ENCODE data around the gene MSN.

DNA sequence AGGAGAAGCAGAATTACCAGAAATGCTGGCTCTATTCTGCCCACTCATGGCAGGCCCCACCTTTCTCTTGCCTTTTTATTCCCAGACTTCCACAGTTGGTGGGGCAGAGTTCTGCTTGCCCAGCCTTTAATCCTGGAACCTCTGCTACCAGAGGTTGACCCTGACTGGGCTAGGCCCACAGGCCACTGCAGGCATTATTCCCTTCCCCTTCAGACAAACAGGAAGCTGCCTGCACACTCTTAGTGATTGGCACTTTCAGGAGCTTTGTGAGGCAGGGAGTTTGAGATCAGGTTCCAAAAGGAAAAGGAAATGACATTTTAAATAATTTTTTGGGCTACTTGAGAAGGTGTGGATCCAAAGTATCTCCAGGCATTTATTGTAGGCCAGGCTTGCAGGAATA is 18.8 kb downstream of the MSN start:
- TF ChIP-seq, protein P1, sequence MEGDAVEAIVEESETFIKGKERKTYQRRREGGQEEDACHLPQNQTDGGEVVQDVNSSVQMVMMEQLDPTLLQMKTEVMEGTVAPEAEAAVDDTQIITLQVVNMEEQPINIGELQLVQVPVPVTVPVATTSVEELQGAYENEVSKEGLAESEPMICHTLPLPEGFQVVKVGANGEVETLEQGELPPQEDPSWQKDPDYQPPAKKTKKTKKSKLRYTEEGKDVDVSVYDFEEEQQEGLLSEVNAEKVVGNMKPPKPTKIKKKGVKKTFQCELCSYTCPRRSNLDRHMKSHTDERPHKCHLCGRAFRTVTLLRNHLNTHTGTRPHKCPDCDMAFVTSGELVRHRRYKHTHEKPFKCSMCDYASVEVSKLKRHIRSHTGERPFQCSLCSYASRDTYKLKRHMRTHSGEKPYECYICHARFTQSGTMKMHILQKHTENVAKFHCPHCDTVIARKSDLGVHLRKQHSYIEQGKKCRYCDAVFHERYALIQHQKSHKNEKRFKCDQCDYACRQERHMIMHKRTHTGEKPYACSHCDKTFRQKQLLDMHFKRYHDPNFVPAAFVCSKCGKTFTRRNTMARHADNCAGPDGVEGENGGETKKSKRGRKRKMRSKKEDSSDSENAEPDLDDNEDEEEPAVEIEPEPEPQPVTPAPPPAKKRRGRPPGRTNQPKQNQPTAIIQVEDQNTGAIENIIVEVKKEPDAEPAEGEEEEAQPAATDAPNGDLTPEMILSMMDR (IDR thresholded peaks at IDR 0.05; ENCODE audit: low read depth, low read length, poor library complexity, severe bottlenecking): no peak
- TF ChIP-seq EZH2phosphoT487 (IDR thresholded peaks at IDR 0.05; ENCODE audit: borderline replicate concordance, low read length): no peak

Measured in DOHH2 (cell line).